K562 (cell line): ENCODE results near the gene CLASP1. TPM values are rescaled to one million over a fixed set of nuclear protein-coding genes. Genes with fewer than 3 reads are reported as not detected.
A peak's percentile ranks its signal among the peaks of the same experiment; 100 is the strongest.

Experiments
- ATAC-seq: fragments of 200-7000 bp; cut with Tn5 transposase; 3 replicates; pipeline ENCODE4 v1.9.1; 2020; ENCODE audit warnings: moderate library complexity
- BruUV-seq: library from RNA; stranded (reverse); fragments of 400-500 nt; replicated peaks from 2 replicates; lab custom pipeline; 2021; lab: Mats Ljungman, UMichigan
- CTCF ChIA-PET: fragments of 300-600 bp; formaldehyde crosslinking; extraction: SDS; loops from one replicate; lab custom pipeline; 2021; ENCODE audit warnings: low intra/inter-chr PET ratio; lab: Yijun Ruan, JAX
- POLR2A ChIA-PET: fragments of 300-600, 350-650 bp; sonication (Branson Sonifier 250); formaldehyde crosslinking; extraction: SDS; loops from one replicate; lab custom pipeline; 2021; ENCODE audit warnings: antibody characterized with exemption, inconsistent platforms; lab: Yijun Ruan, JAX
- DNase-seq, 4 experiments: peaks; one replicate each; pipeline versions ENCODE4 v3.0.0 to v3.0.0-alpha.2; 2011 to 2018; ENCODE audit warnings: low spot score in 3 of 4, mixed read lengths in 3 of 4; ENCODE audit errors: extremely low read depth in 1 of 4
- FAIRE-seq: peaks from 2 replicates; lab custom pipeline; 2011; peaks lifted over from hg19 to GRCh38; lab: Jason Lieb, UNC
- H2AFZ ChIP-seq: 2 replicates; pipeline ENCODE4 v1.6.0; 2011; ENCODE audit warnings: low read depth, low read length, control low read depth, inconsistent platforms
- H3K27ac ChIP-seq: fragments of 200-600 bp; 3 replicates; pipeline ENCODE4 v1.8.0; 2011; ENCODE audit warnings: low read depth, mild to moderate bottlenecking, control low read depth, inconsistent platforms, low read length, moderate library complexity, mixed read lengths; ENCODE audit errors: extremely low read depth
- H3K27me3 ChIP-seq, 2 experiments: fragments of 300-600 bp in 1 of 2; 2 replicates in 1 of 2; 3 replicates in 1 of 2; pipeline versions ENCODE4 v1.6.0 to v1.8.0; 2011; ENCODE audit warnings: inconsistent platforms in 2 of 2, low read length in 2 of 2, mild to moderate bottlenecking in 1 of 2, mixed read lengths in 1 of 2, moderate library complexity in 1 of 2; ENCODE audit not compliant: control insufficient read depth in 2 of 2, insufficient read depth in 2 of 2
- H3K36me3 ChIP-seq: fragments of 300-600 bp; 3 replicates; pipeline ENCODE4 v1.8.0; 2011; ENCODE audit warnings: mild to moderate bottlenecking, low read length, inconsistent platforms; ENCODE audit not compliant: control insufficient read depth, insufficient read depth
- H3K4me1 ChIP-seq, 2 experiments: fragments of 200-600 bp in 1 of 2; replicated peaks in 1 of 2; 2 replicates in 1 of 2; 3 replicates in 1 of 2; pipeline versions ENCODE4 v1.5.1 to v1.8.0; 2011; ENCODE audit warnings: inconsistent platforms in 2 of 2, low read length in 2 of 2, mild to moderate bottlenecking in 1 of 2, mixed read lengths in 1 of 2, moderate library complexity in 1 of 2; ENCODE audit not compliant: control insufficient read depth in 2 of 2, insufficient read depth in 2 of 2
- H3K4me2 ChIP-seq: 2 replicates; pipeline ENCODE4 v1.6.1; 2011; ENCODE audit warnings: low read length, control low read depth, inconsistent platforms, mixed read lengths; ENCODE audit not compliant: insufficient read depth
- H3K4me3 ChIP-seq: fragments of 200-600 bp; sonication (generic), shearing (Covaris generic); 2 replicates; pipeline ENCODE4 v1.5.1; 2016; ENCODE audit warnings: control low read depth, inconsistent platforms
- H3K79me2 ChIP-seq: fragments of 200-600 bp; 3 replicates; pipeline ENCODE4 v1.8.0; 2011; ENCODE audit warnings: low read length, inconsistent platforms; ENCODE audit not compliant: control insufficient read depth, insufficient read depth
- H3K9ac ChIP-seq, 2 experiments: 2 replicates each; pipeline versions ENCODE4 v1.6.0 to v1.6.1; 2011; ENCODE audit warnings: low read depth in 2 of 2, low read length in 2 of 2, control low read depth in 1 of 2, inconsistent platforms in 1 of 2, mild to moderate bottlenecking in 1 of 2, mixed read lengths in 1 of 2; ENCODE audit not compliant: insufficient read depth in 1 of 2
- H3K9me1 ChIP-seq: one replicate; pipeline ENCODE4 v1.6.0; 2011; ENCODE audit warnings: inconsistent platforms, mild to moderate bottlenecking, low read length, moderate library complexity; ENCODE audit not compliant: control insufficient read depth, insufficient read depth
- H3K9me3 ChIP-seq: replicated peaks from 2 replicates; pipeline ENCODE4 v1.5.1; 2011; ENCODE audit warnings: low read depth, low read length, inconsistent platforms; ENCODE audit not compliant: control insufficient read depth, insufficient read depth
- H4K20me1 ChIP-seq: replicated peaks from 2 replicates; pipeline ENCODE4 v1.6.1; 2011; ENCODE audit warnings: low read length, inconsistent platforms, mixed read lengths; ENCODE audit not compliant: control insufficient read depth, insufficient read depth
- MAFG ChIP-seq: fragments of 450-650 bp; conservative IDR thresholded peaks from 2 replicates; pipeline ENCODE4 v1.6.1; 2016; ENCODE audit warnings: missing genetic modification characterization, missing compliant biosample characterization
- TFE3 ChIP-seq: fragments of 450-650 bp; formaldehyde crosslinking; IDR thresholded peaks from 2 replicates; pipeline ENCODE4 v1.4.0; 2020; ENCODE audit warnings: mild to moderate bottlenecking, mixed read lengths
- whole genome bisulfite sequencing: fragments of 100-300 bp; shearing (Covaris generic); methylation state at CpG from one replicate; pipeline ENCODE4 v1.1.6; 2016; ENCODE audit warnings: low coverage, mixed read lengths; ENCODE audit not compliant: insufficient coverage; ENCODE audit errors: missing lambda C conversion rate; 5-methylcytosine and 5-hydroxymethylcytosine counted together
- in situ Hi-C: fragments of 300-500 bp; cut with MboI; formaldehyde crosslinking; loops from 4 replicates; pipeline ENCODE4 v1.15.0; 2018; ENCODE audit warnings: inconsistent platforms, mixed read lengths
- intact Hi-C: fragments of 100-400 bp; cut with micrococcal nuclease; formaldehyde crosslinking; loops from 2 replicates; pipeline ENCODE4 v1.14.2; 2022
- polyA plus RNA-seq, 8 experiments: library from polyadenylated mRNA; depleted of rRNA in 4 of 8; stranded (reverse) in 5 of 8; unstranded in 3 of 8; fragments of >200 nt; fragmentation: Nextera tagmentation in 2 of 8; fragmentation: Illumina TruSeq in 1 of 8; extraction: Ambion mirVana in 2 of 8; extraction: Trizol in 1 of 8; gene quantifications; 2 replicates each; pipeline versions ENCODE4 v1.2.1 to v1.2.3, GENCODE V29; 2011 to 2014; ENCODE audit warnings: inconsistent platforms in 1 of 8, missing spikeins in 1 of 8
- total RNA-seq, 7 experiments: library from RNA; depleted of rRNA in 6 of 7; stranded (reverse); fragments of >200 nt in 6 of 7; fragmentation: Illumina TruSeq in 2 of 7; extraction: Trizol in 2 of 7; gene quantifications; 2 replicates each; pipeline versions ENCODE4 v1.2.1 to v1.2.3, GENCODE V29; 2011 to 2021; ENCODE audit warnings: low replicate concordance in 1 of 7
- TF ChIP-seq, protein P1 (sequence below): IDR thresholded peaks from 2 replicates; pipeline ENCODE4 v1.6.1; 2014; ENCODE audit warnings: antibody characterized with exemption

The CLASP1 gene
- total and polyA plus RNA-seq, 9 of the 15 experiments (the other 6 are each of a cell fraction or from before 2014, with no cell fraction given), result 1.7 to 40.3 (median 20.7) TPM

GRCh38 chr2:121562269-121563176 lies 86.7 kb downstream of the CLASP1 start:
- ATAC-seq, result no peak
- no peaks in the 10 kb centered on the region for H3K9me3 ChIP-seq
- H3K27ac ChIP-seq, result no peak overlapping the region
- no peaks in the 10 kb centered on the region for H3K9me1 ChIP-seq
- H2AFZ ChIP-seq, result no peak overlapping the region
- no peaks in the 10 kb centered on the region; a peak in 1 of 5 replicates for H3K4me1 ChIP-seq
- DNase-seq, result no peak
- no peaks in the 10 kb centered on the region for H3K27me3 ChIP-seq
- peaks cover 5% of the 10 kb centered on the region; the same call in 1 of the 2 replicates for H4K20me1 ChIP-seq
- H3K79me2 ChIP-seq, result peaks cover 26% of the 10 kb centered on the region; the same call in 2 of the 3 replicates
- TF ChIP-seq, protein P1, sequence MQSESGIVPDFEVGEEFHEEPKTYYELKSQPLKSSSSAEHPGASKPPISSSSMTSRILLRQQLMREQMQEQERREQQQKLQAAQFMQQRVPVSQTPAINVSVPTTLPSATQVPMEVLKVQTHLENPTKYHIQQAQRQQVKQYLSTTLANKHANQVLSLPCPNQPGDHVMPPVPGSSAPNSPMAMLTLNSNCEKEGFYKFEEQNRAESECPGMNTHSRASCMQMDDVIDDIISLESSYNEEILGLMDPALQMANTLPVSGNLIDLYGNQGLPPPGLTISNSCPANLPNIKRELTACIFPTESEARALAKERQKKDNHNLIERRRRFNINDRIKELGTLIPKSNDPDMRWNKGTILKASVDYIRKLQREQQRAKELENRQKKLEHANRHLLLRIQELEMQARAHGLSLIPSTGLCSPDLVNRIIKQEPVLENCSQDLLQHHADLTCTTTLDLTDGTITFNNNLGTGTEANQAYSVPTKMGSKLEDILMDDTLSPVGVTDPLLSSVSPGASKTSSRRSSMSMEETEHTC, result no peak
- TF ChIP-seq MAFG (tag) (no peak), TFE3 (CRISPR knock-in tag) (peak; percentile 55)
- no peak overlapping the region for H3K4me2 ChIP-seq
- intact Hi-C loops (no loop called here), in situ Hi-C loops (no loop called here)
- POLR2A ChIA-PET, result interaction anchor here (0.6 to 1.5 kb wide), 5 partner anchors 9 to 42 kb away, joined by 3 to 5 read pairs (median 3); no protein-coding TSS in a partner anchor
- 70% methylated on average over 4 of the region's 4 CpGs for WGBS
- FAIRE-seq, result no peak
- H3K36me3 ChIP-seq, result no peaks in the 10 kb centered on the region; the same call in 2 of the 3 replicates
- CTCF ChIA-PET, result no interaction called here
- no peak overlapping the region for H3K4me3 ChIP-seq
- BruUV-seq, result no TSS peak
- no peak overlapping the region for H3K9ac ChIP-seq
